Measurements from ENCODE around the gene CASK.

DNA sequence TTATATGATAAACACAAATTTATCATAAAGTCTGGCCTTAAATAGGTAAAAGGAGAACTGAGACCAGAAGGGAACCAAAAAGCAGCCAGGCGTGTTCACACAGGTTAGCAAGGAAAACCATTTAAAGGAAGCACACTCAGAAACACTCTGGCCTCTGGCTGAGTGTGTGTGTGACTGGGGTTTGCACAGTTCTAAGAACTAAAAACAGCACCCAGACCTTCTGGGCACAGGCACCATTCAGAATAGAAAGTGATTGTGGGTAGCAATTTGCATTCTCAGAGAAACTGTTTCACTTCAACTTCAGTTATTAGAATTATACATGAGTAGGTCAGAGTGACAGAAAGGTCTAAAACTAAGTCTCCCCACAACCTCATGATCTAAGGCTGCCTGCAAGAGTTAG, 189.4 kb downstream of the CASK start:
- TF ChIP-seq, protein P1, sequence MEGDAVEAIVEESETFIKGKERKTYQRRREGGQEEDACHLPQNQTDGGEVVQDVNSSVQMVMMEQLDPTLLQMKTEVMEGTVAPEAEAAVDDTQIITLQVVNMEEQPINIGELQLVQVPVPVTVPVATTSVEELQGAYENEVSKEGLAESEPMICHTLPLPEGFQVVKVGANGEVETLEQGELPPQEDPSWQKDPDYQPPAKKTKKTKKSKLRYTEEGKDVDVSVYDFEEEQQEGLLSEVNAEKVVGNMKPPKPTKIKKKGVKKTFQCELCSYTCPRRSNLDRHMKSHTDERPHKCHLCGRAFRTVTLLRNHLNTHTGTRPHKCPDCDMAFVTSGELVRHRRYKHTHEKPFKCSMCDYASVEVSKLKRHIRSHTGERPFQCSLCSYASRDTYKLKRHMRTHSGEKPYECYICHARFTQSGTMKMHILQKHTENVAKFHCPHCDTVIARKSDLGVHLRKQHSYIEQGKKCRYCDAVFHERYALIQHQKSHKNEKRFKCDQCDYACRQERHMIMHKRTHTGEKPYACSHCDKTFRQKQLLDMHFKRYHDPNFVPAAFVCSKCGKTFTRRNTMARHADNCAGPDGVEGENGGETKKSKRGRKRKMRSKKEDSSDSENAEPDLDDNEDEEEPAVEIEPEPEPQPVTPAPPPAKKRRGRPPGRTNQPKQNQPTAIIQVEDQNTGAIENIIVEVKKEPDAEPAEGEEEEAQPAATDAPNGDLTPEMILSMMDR (conservative IDR thresholded peaks at IDR 0.05) = no peak
- TF ChIP-seq EZH2 (IDR thresholded peaks at IDR 0.05; ENCODE audit: low read depth) = no peak

Measured in PC-9 (cell line).